Tibial artery (tissue), 4 donors: Measurements from ENCODE around the gene PTRHD1.

Experiments
- DNase-seq, 2 donors: peaks; one replicate each; pipeline ENCODE4 v3.0.0-alpha.2; 2019
- H3K27ac ChIP-seq, 2 donors: fragments of 200-600 bp; sonication (generic) in 1 of 2; 1 replicate in 1 of 2; 2 replicates in 1 of 2; pipeline ENCODE4 v1.5.1; 2018 to 2019; ENCODE audit warnings: mild to moderate bottlenecking in 1 of 2
- H3K27me3 ChIP-seq, 2 donors: fragments of 200-600 bp; sonication (generic) in 1 of 2; one replicate each; pipeline versions ENCODE4 v1.5.1 to v1.6.0; 2016 to 2019
- H3K36me3 ChIP-seq, 3 donors: fragments of 200-600 bp; sonication (generic) in 2 of 3; one replicate each; pipeline ENCODE4 v1.5.1; 2016 to 2019; ENCODE audit warnings: mild to moderate bottlenecking in 2 of 3
- H3K4me1 ChIP-seq, 4 donors: fragments of 200-600 bp; sonication (generic) in 2 of 4; 1 replicate in 3 of 4; 2 replicates in 1 of 4; pipeline ENCODE4 v1.5.1; 2016 to 2019
- H3K4me3 ChIP-seq, 2 donors: fragments of 200-600 bp; sonication (generic) in 1 of 2; 1 replicate in 1 of 2; 2 replicates in 1 of 2; pipeline ENCODE4 v1.5.1; 2018 to 2019; ENCODE audit warnings: mild to moderate bottlenecking in 2 of 2
- H3K9me3 ChIP-seq, 3 donors: fragments of 200-600 bp; sonication (generic) in 1 of 3; one replicate each; pipeline ENCODE4 v1.5.1; 2016 to 2019
- CTCF ChIP-seq, 2 experiments: fragments of 200-600 bp in 1 of 2; fragments of 450-650 bp in 1 of 2; IDR thresholded peaks; one replicate each; pipeline ENCODE4 v1.5.1; 2017 to 2019; ENCODE audit warnings: antibody characterized with exemption in 2 of 2, mild to moderate bottlenecking in 1 of 2, moderate library complexity in 1 of 2
- intact Hi-C: fragments of 100-400 bp; cut with DNase I; formaldehyde crosslinking; loops from one replicate; pipeline ENCODE4 v1.15.0; 2023; ENCODE audit warnings: low total_unique reads

Gene PTRHD1

GRCh38 chr2:24826773-24827145 is 33.6 kb upstream of the PTRHD1 start:
- Histone ChIP-seq H3K4me1 (peaks cover 0 to 9% (median 3%) of the 10 kb centered on the region in 4 donors), H3K27me3 (no peaks in the 10 kb centered on the region), H3K36me3 (peaks cover 7 to 55% (median 47%) of the 10 kb centered on the region in 3 donors), H3K4me3 (no peak overlapping the region), H3K9me3 (no peaks in the 10 kb centered on the region), H3K27ac (no peak overlapping the region)
- intact Hi-C loops = loop anchor here (2.0 kb wide), 1 partner anchor 418 kb away; no protein-coding TSS in a partner anchor
- no peak for TF ChIP-seq CTCF (IDR thresholded peaks at IDR 0.05)
- no peak for DNase-seq

GRCh38 chr2:24825883-24826772 is 32.9 kb upstream of the PTRHD1 start:
- Histone ChIP-seq H3K4me3 (no peak overlapping the region), H3K4me1 (peaks cover 0 to 9% (median 3%) of the 10 kb centered on the region in 4 donors), H3K9me3 (no peaks in the 10 kb centered on the region), H3K27ac (no peak overlapping the region), H3K27me3 (no peaks in the 10 kb centered on the region), H3K36me3 (peaks cover 7 to 56% (median 49%) of the 10 kb centered on the region in 3 donors)
- TF ChIP-seq CTCF (IDR thresholded peaks at IDR 0.05) = no peak
- intact Hi-C loops = loop anchor here (2.0 kb wide), 1 partner anchor 417 kb away; no protein-coding TSS in a partner anchor
- peak in 1 of 2 donors; percentile 53 for DNase-seq

GRCh38 chr2:24824966-24825882 is 32.0 kb upstream of the PTRHD1 start:
- Histone ChIP-seq H3K36me3 (peaks cover 14 to 57% (median 56%) of the 10 kb centered on the region in 3 donors), H3K27ac (no peak overlapping the region), H3K27me3 (no peaks in the 10 kb centered on the region), H3K4me1 (peaks cover 0 to 9% (median 3%) of the 10 kb centered on the region in 4 donors), H3K4me3 (no peak overlapping the region), H3K9me3 (no peaks in the 10 kb centered on the region)
- DNase-seq = peak in 1 of 2 donors; percentile 56
- peak; percentile 20 to 42 for TF ChIP-seq CTCF (IDR thresholded peaks at IDR 0.05)
- intact Hi-C loops = no loop called here

GRCh38 chr2:24824071-24824588 is 30.9 kb upstream of the PTRHD1 start:
- intact Hi-C loops = no loop called here
- no peak overlapping the region for H3K27ac ChIP-seq
- no peaks in the 10 kb centered on the region for H3K9me3 ChIP-seq
- TF ChIP-seq CTCF (IDR thresholded peaks at IDR 0.05) = no peak
- no peaks in the 10 kb centered on the region for H3K27me3 ChIP-seq
- H3K4me3 ChIP-seq = no peak overlapping the region
- H3K36me3 ChIP-seq = peaks cover 17 to 62% (median 58%) of the 10 kb centered on the region in 3 donors
- H3K4me1 ChIP-seq = peaks cover 0 to 9% (median 3%) of the 10 kb centered on the region in 4 donors
- DNase-seq = no peak

- no peak for DNase-seq
- H3K36me3 ChIP-seq = peaks cover 17 to 72% (median 58%) of the 10 kb centered on the region in 3 donors
- TF ChIP-seq CTCF (IDR thresholded peaks at IDR 0.05) = no peak
- intact Hi-C loops = no loop called here
- H3K9me3 ChIP-seq = no peaks in the 10 kb centered on the region
- no peaks in the 10 kb centered on the region for H3K4me1 ChIP-seq
- H3K27me3 ChIP-seq = no peaks in the 10 kb centered on the region
- H3K4me3 ChIP-seq = no peak overlapping the region
- H3K27ac ChIP-seq = no peak overlapping the region
Observed at GRCh38 chr2:24822049-24822706, 29.0 kb upstream of the PTRHD1 start.
